Loucy (cell line): ENCODE measurements around the gene TGFB1I1.

Experiments used
- H2AFZ ChIP-seq: fragments of 200-600 bp; sonication (generic); 2 replicates; pipeline ENCODE4 v1.6.0; 2016; ENCODE audit warnings: antibody characterized with exemption, mild to moderate bottlenecking, low read length, moderate library complexity
- H3F3A ChIP-seq: fragments of 200-600 bp; 2 replicates; pipeline ENCODE4 v1.6.0; 2016; ENCODE audit warnings: antibody characterized with exemption, low read depth, mild to moderate bottlenecking
- H3K27me3 ChIP-seq: fragments of 200-600 bp; sonication (generic); 2 replicates; pipeline ENCODE4 v1.6.1; 2014; ENCODE audit warnings: low read length, mild to moderate bottlenecking; ENCODE audit not compliant: insufficient read depth, poor library complexity, severe bottlenecking
- H3K36me3 ChIP-seq: fragments of 200-600 bp; sonication (generic); 2 replicates; pipeline ENCODE4 v1.6.1; 2016; ENCODE audit warnings: low read length; ENCODE audit not compliant: insufficient read depth
- H3K4me1 ChIP-seq: fragments of 200-600 bp; sonication (generic); 2 replicates; pipeline ENCODE4 v1.5.1; 2014; ENCODE audit warnings: low read length, mild to moderate bottlenecking; ENCODE audit not compliant: insufficient read depth, poor library complexity, severe bottlenecking
- H3K4me2 ChIP-seq: fragments of 200-600 bp; sonication (generic); 2 replicates; pipeline ENCODE4 v1.6.0; 2014; ENCODE audit warnings: antibody characterized with exemption, low read length, low read depth, mild to moderate bottlenecking; ENCODE audit not compliant: poor library complexity, severe bottlenecking
- H3K4me3 ChIP-seq: fragments of 200-600 bp; sonication (generic); 2 replicates; pipeline ENCODE4 v1.5.1; 2014; ENCODE audit warnings: low read length, mild to moderate bottlenecking, mixed read lengths; ENCODE audit not compliant: poor library complexity, severe bottlenecking
- H3K79me2 ChIP-seq: fragments of 200-600 bp; sonication (generic); 2 replicates; pipeline ENCODE4 v1.6.1; 2014; ENCODE audit warnings: low read length; ENCODE audit not compliant: insufficient read depth
- H3K9ac ChIP-seq: fragments of 200-600 bp; sonication (generic); 2 replicates; pipeline ENCODE4 v1.6.0; 2014; ENCODE audit warnings: mild to moderate bottlenecking, low read depth, low read length, moderate library complexity; ENCODE audit not compliant: poor library complexity, severe bottlenecking
- H3K9me2 ChIP-seq: fragments of 200-600 bp; sonication (generic); replicated peaks from 2 replicates; pipeline ENCODE4 v1.6.1; 2016; ENCODE audit warnings: low read depth, low read length, mixed read lengths
- H3K9me3 ChIP-seq: fragments of 200-600 bp; sonication (generic); 2 replicates; pipeline ENCODE4 v1.6.1; 2014; ENCODE audit warnings: mild to moderate bottlenecking, antibody characterized with exemption, low read length, low read depth; ENCODE audit not compliant: insufficient read depth
- H4K20me1 ChIP-seq: fragments of 200-600 bp; sonication (generic); 2 replicates; pipeline ENCODE4 v1.6.0; 2014; ENCODE audit warnings: antibody characterized with exemption, low read length, mild to moderate bottlenecking; ENCODE audit not compliant: insufficient read depth, poor library complexity, severe bottlenecking
- EZH2phosphoT487 ChIP-seq: fragments of 200-600 bp; IDR thresholded peaks from 2 replicates; pipeline ENCODE4 v1.6.1; 2018; ENCODE audit warnings: antibody characterized with exemption, mild to moderate bottlenecking, moderate library complexity, borderline replicate concordance
- TF ChIP-seq, protein P1 (sequence below): fragments of 200-600 bp; sonication (generic); conservative IDR thresholded peaks from 2 replicates; pipeline ENCODE4 v1.5.1; 2014; ENCODE audit warnings: mild to moderate bottlenecking, antibody characterized with exemption, low read length

Gene TGFB1I1

GRCh38 chr16:31475946-31476302, 4.0 kb downstream of the TGFB1I1 start:
- Histone ChIP-seq H2AFZ (no peak overlapping the region), H3K9ac (peak overlapping the region; percentile 90), H3F3A (peaks cover 3% of the 10 kb centered on the region; the same call in 1 of the 2 replicates), H3K79me2 (peaks cover 12% of the 10 kb centered on the region; the same call in 1 of the 2 replicates), H3K36me3 (no peaks in the 10 kb centered on the region), H3K4me2 (peak overlapping the region; percentile 83), H3K4me3 (peak overlapping the region; percentile 88), H3K27me3 (no peaks in the 10 kb centered on the region), H3K9me2 (no peaks in the 10 kb centered on the region), H3K9me3 (no peaks in the 10 kb centered on the region), H3K4me1 (peaks cover 26% of the 10 kb centered on the region), H4K20me1 (no peaks in the 10 kb centered on the region)
- TF ChIP-seq, protein P1, sequence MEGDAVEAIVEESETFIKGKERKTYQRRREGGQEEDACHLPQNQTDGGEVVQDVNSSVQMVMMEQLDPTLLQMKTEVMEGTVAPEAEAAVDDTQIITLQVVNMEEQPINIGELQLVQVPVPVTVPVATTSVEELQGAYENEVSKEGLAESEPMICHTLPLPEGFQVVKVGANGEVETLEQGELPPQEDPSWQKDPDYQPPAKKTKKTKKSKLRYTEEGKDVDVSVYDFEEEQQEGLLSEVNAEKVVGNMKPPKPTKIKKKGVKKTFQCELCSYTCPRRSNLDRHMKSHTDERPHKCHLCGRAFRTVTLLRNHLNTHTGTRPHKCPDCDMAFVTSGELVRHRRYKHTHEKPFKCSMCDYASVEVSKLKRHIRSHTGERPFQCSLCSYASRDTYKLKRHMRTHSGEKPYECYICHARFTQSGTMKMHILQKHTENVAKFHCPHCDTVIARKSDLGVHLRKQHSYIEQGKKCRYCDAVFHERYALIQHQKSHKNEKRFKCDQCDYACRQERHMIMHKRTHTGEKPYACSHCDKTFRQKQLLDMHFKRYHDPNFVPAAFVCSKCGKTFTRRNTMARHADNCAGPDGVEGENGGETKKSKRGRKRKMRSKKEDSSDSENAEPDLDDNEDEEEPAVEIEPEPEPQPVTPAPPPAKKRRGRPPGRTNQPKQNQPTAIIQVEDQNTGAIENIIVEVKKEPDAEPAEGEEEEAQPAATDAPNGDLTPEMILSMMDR = no peak
- TF ChIP-seq EZH2phosphoT487 = no peak

- H3F3A ChIP-seq = peaks cover 3% of the 10 kb centered on the region; the same call in 1 of the 2 replicates
- TF ChIP-seq, protein P1 = no peak
- peak overlapping the region; percentile 95 for H3K9ac ChIP-seq
- no peaks in the 10 kb centered on the region for H3K9me2 ChIP-seq
- peak overlapping the region; percentile 88 for H3K4me3 ChIP-seq
- no peaks in the 10 kb centered on the region for H3K9me3 ChIP-seq
- H4K20me1 ChIP-seq = no peaks in the 10 kb centered on the region
- peaks cover 12% of the 10 kb centered on the region; the same call in 1 of the 2 replicates for H3K79me2 ChIP-seq
- H2AFZ ChIP-seq = peak overlapping the region; percentile 97
- H3K36me3 ChIP-seq = no peaks in the 10 kb centered on the region
- H3K4me2 ChIP-seq = peak overlapping the region; percentile 100
- H3K4me1 ChIP-seq = peaks cover 26% of the 10 kb centered on the region
- H3K27me3 ChIP-seq = no peaks in the 10 kb centered on the region
These were observed 4.6 kb downstream of the TGFB1I1 start for GRCh38 chr16:31476303-31477219.

GRCh38 chr16:31477220-31478216, 5.6 kb downstream of the TGFB1I1 start:
- H4K20me1 ChIP-seq = no peaks in the 10 kb centered on the region
- H3K27me3 ChIP-seq = no peaks in the 10 kb centered on the region
- H3K9ac ChIP-seq = peak overlapping the region; percentile 95
- H3F3A ChIP-seq = peaks cover 3% of the 10 kb centered on the region; the same call in 1 of the 2 replicates
- no peaks in the 10 kb centered on the region for H3K9me2 ChIP-seq
- no peak for TF ChIP-seq EZH2phosphoT487
- TF ChIP-seq, protein P1 = peak; percentile 22; the same call in 1 of the 2 replicates
- no peaks in the 10 kb centered on the region for H3K9me3 ChIP-seq
- H3K4me2 ChIP-seq = peak overlapping the region; percentile 100
- peaks cover 26% of the 10 kb centered on the region for H3K4me1 ChIP-seq
- peak overlapping the region; percentile 97 for H2AFZ ChIP-seq
- H3K36me3 ChIP-seq = no peaks in the 10 kb centered on the region
- peak overlapping the region; percentile 88 for H3K4me3 ChIP-seq
- peaks cover 12% of the 10 kb centered on the region; the same call in 1 of the 2 replicates for H3K79me2 ChIP-seq
